ENCODE data around the gene UQCRC1. TPM values are rescaled to one million over a fixed set of nuclear protein-coding genes. Genes with fewer than 3 reads are reported as not detected.

The UQCRC1 gene
- total and polyA plus RNA-seq, 2 donors from 2014 or later: 207 to 584 TPM

- intact Hi-C loops (cut with DNase I): no loop called here
- H3K9ac ChIP-seq (ENCODE audit: low read length in 3 of 3): peak overlapping the region in 1 of 3 donors; percentile 83
- H3K4me3 ChIP-seq (ENCODE audit: low read length in 3 of 3): peak overlapping the region in 2 of 3 donors; percentile 72 to 84
- H3K27me3 ChIP-seq (ENCODE audit: control insufficient read depth, insufficient read depth, low read length): no peaks in the 10 kb centered on the region
- FAIRE-seq (no peak), DNase-seq (peak in 1 of 5 donors; percentile 7)
- TF ChIP-seq CTCF (IDR thresholded peaks at IDR 0.05; ENCODE audit: borderline replicate concordance, extremely low read depth, insufficient read depth): no peak
- H3K27ac ChIP-seq (ENCODE audit: low read depth in 2 of 2, low read length in 2 of 2): peak overlapping the region; percentile 20 to 64
- no peaks in the 10 kb centered on the region for H3K9me3 ChIP-seq (ENCODE audit: control insufficient read depth in 2 of 3, insufficient read depth in 1 of 3, low read length in 3 of 3)
- H3K36me3 ChIP-seq (ENCODE audit: control insufficient read depth in 2 of 3, insufficient read depth in 3 of 3, low read length in 3 of 3): peaks cover 0 to 38% (median 9%) of the 10 kb centered on the region in 3 donors
- H3K4me1 ChIP-seq (ENCODE audit: control insufficient read depth in 2 of 3, insufficient read depth in 2 of 3, low read depth in 1 of 3, low read length in 3 of 3): peaks cover 0 to 21% (median 5%) of the 10 kb centered on the region in 3 donors
These were observed 24.3 kb upstream of the UQCRC1 start for GRCh38 chr3:48633743-48634142.

- no peak for DNase-seq
- H3K27me3 ChIP-seq (ENCODE audit: control insufficient read depth, insufficient read depth, low read length): no peaks in the 10 kb centered on the region
- H3K27ac ChIP-seq (ENCODE audit: low read depth in 2 of 2, low read length in 2 of 2): no peak overlapping the region
- H3K4me3 ChIP-seq (ENCODE audit: low read length in 3 of 3): peak overlapping the region in 1 of 3 donors; percentile 84
- peak overlapping the region in 1 of 3 donors; percentile 12 for H3K9ac ChIP-seq (ENCODE audit: low read length in 3 of 3)
- FAIRE-seq: no peak
- no peaks in the 10 kb centered on the region for H3K9me3 ChIP-seq (ENCODE audit: control insufficient read depth in 2 of 3, insufficient read depth in 1 of 3, low read length in 3 of 3)
- TF ChIP-seq CTCF (IDR thresholded peaks at IDR 0.05; ENCODE audit: borderline replicate concordance, extremely low read depth, insufficient read depth): no peak
- H3K36me3 ChIP-seq (ENCODE audit: control insufficient read depth in 2 of 3, insufficient read depth in 3 of 3, low read length in 3 of 3): peaks cover 0 to 38% (median 11%) of the 10 kb centered on the region in 3 donors
- intact Hi-C loops (cut with DNase I): no loop called here
- peaks cover 0 to 21% (median 5%) of the 10 kb centered on the region in 3 donors for H3K4me1 ChIP-seq (ENCODE audit: control insufficient read depth in 2 of 3, insufficient read depth in 2 of 3, low read depth in 1 of 3, low read length in 3 of 3)
These were observed 23.8 kb upstream of the UQCRC1 start for GRCh38 chr3:48633256-48633655.

GRCh38 chr3:48631516-48632448 is 22.3 kb upstream of the UQCRC1 start:
- peaks cover 0 to 45% (median 16%) of the 10 kb centered on the region in 3 donors for H3K36me3 ChIP-seq (ENCODE audit: control insufficient read depth in 2 of 3, insufficient read depth in 3 of 3, low read length in 3 of 3)
- intact Hi-C loops (cut with DNase I): no loop called here
- no peak for FAIRE-seq
- peaks cover 0 to 21% (median 5%) of the 10 kb centered on the region in 3 donors for H3K4me1 ChIP-seq (ENCODE audit: control insufficient read depth in 2 of 3, insufficient read depth in 2 of 3, low read depth in 1 of 3, low read length in 3 of 3)
- H3K27ac ChIP-seq (ENCODE audit: low read depth in 2 of 2, low read length in 2 of 2): no peak overlapping the region
- no peak overlapping the region for H3K4me3 ChIP-seq (ENCODE audit: low read length in 3 of 3)
- no peak overlapping the region for H3K9ac ChIP-seq (ENCODE audit: low read length in 3 of 3)
- no peak for DNase-seq
- TF ChIP-seq CTCF (IDR thresholded peaks at IDR 0.05; ENCODE audit: borderline replicate concordance, extremely low read depth, insufficient read depth): no peak
- no peaks in the 10 kb centered on the region for H3K27me3 ChIP-seq (ENCODE audit: control insufficient read depth, insufficient read depth, low read length)
- H3K9me3 ChIP-seq (ENCODE audit: control insufficient read depth in 2 of 3, insufficient read depth in 1 of 3, low read length in 3 of 3): no peaks in the 10 kb centered on the region

All from kidney (tissue), 14 donors.